IPS DF 6.9 (cell line): ENCODE data around the gene DHX40.
"Not testable (repeated sequence)": the region's sequence is repeated elsewhere in the genome, so short reads cannot be mapped to it uniquely, and the experiment has no call there.

Experiments used
- DNase-seq: peaks from one replicate; pipeline ENCODE4 v3.0.0-alpha.2; 2013; ENCODE audit warnings: low read depth, low spot score
- H3K27ac ChIP-seq: one replicate; pipeline ENCODE4 v1.5.1; 2013; ENCODE audit warnings: low read length, control low read depth
- H3K27me3 ChIP-seq: 2 replicates; pipeline ENCODE4 v1.6.1; 2013; ENCODE audit warnings: mild to moderate bottlenecking, low read length; ENCODE audit not compliant: control insufficient read depth, insufficient read depth
- H3K36me3 ChIP-seq: 2 replicates; pipeline ENCODE4 v1.6.1; 2013; ENCODE audit warnings: low read length; ENCODE audit not compliant: control insufficient read depth, insufficient read depth
- H3K4me1 ChIP-seq: 2 replicates; pipeline ENCODE4 v1.6.1; 2013; ENCODE audit warnings: low read length; ENCODE audit not compliant: control insufficient read depth, insufficient read depth
- H3K4me3 ChIP-seq: 2 replicates; pipeline ENCODE4 v1.5.1; 2013; ENCODE audit warnings: mild to moderate bottlenecking, low read length
- H3K9me3 ChIP-seq: 2 replicates; pipeline ENCODE4 v1.6.1; 2013; ENCODE audit warnings: low read length, inconsistent platforms; ENCODE audit not compliant: control insufficient read depth, insufficient read depth
- WGBS: extraction: QIAGEN DNeasy Blood & Tissue Kit; methylation state at CpG from one replicate; pipeline ENCODE4 v1.1.7; 2013; ENCODE audit warnings: mixed read lengths, missing lambda C conversion rate; ENCODE audit not compliant: insufficient read length, insufficient coverage; 5-methylcytosine and 5-hydroxymethylcytosine counted together

The DHX40 gene

DNA sequence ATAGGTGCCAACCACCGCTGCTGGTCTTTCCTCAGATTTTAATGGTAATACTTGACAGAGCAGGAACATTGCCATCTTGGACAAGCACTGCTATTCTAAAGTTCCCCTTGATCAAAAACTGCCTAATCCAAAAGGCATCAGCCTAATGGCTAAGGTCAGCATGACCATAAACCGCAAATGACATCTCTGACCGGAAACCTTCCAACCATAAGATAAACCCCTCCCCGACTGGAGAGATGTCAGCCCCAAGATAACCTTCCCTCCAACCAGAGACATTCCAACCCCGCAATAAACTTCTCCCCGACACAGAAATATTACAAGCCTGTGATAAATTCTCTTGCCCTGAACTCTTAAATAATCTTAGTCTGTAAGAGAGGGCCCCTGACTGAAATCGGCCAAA lies 7.4 kb upstream of the DHX40 start:
- no peaks in the 10 kb centered on the region for H3K36me3 ChIP-seq

DNA sequence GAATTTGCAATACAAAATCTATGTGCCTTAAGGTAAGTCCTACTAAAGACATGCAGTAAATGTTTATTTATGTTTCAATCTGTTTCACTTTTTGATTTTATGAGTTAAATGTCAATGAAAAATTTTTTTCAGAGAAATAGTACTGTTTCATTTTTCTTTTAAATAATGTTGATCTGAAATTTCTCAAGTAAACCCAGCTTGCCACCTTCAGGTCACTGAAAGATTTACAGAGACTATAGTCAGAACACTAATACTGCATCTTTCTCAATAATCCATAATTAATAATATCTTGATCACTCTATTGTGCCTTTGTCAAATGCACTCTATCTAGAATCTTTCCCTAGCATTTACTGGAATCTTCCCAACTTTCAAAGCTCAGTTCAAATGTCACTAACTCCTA lies 6.5 kb upstream of the DHX40 start:
- DNase-seq = no peak
- Histone ChIP-seq H3K27me3 (no peaks in the 10 kb centered on the region), H3K36me3 (no peaks in the 10 kb centered on the region), H3K4me1 (no peaks in the 10 kb centered on the region), H3K9me3 (no peaks in the 10 kb centered on the region), H3K27ac (no peak overlapping the region), H3K4me3 (no peak overlapping the region)

More for the DNA sequence above, 7.4 kb upstream of the DHX40 start:
- Histone ChIP-seq H3K4me3 (no peak overlapping the region), H3K9me3 (no peaks in the 10 kb centered on the region), H3K27ac (no peak overlapping the region), H3K27me3 (no peaks in the 10 kb centered on the region), H3K4me1 (no peaks in the 10 kb centered on the region)
- no peak for DNase-seq
- no CpG with 5 or more reads among the region's 7 CpGs for WGBS

DNA sequence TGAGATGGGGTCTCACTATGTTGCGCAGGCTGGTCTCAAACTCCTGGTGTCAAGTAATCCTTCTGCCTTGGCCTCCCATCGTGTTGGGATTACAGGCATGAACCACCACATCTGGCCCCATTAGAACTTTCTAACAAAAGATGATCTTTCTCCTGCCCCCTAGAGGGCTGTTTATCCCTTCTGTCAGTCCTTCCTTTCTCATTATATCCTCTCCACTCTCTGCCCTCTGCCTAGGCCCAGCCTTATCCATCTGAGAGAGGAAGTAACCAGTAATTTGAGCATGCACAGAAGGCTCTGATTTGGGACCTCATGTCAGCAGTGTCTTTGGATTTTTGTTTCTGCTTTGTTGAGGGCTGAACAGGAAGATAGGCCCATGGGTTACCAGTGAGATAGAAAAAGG lies 4.4 kb upstream of the DHX40 start:
- Histone ChIP-seq H3K4me1 (no peaks in the 10 kb centered on the region), H3K27ac (no peak overlapping the region), H3K27me3 (peaks cover 7% of the 10 kb centered on the region; the same call in 1 of the 2 replicates), H3K9me3 (peaks cover 1% of the 10 kb centered on the region; the same call in 1 of the 2 replicates), H3K4me3 (no peak overlapping the region), H3K36me3 (no peaks in the 10 kb centered on the region)
- DNase-seq = peak; percentile 22
- no CpG with 5 or more reads among the region's 2 CpGs for WGBS

DNA sequence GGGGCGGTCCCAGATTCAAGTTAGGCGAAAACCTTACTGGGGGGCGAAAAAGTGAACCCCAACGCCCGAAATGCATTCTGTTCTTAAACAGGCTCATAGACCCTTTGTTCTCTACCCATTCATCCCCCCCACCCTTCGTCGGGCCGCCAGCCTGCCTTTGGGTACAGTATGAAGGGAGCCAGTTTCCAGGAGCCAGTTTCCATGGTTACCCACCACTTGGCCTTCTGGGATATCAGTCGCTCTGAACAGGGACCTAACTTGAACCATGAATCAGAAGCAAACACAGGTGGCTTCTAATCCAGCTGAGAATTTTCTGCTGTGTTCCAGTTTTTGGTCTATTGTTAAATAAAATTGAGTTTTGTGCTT lies 532 bp downstream of the DHX40 start:
- H3K4me1 ChIP-seq = no peaks in the 10 kb centered on the region
- DNase-seq = peak; percentile 45
- WGBS = no CpG with 5 or more reads among the region's 9 CpGs
- peaks cover 1% of the 10 kb centered on the region; the same call in 1 of the 2 replicates for H3K9me3 ChIP-seq
- H3K36me3 ChIP-seq = peaks cover 4% of the 10 kb centered on the region; the same call in 1 of the 2 replicates
- H3K27me3 ChIP-seq = peaks cover 7% of the 10 kb centered on the region; the same call in 1 of the 2 replicates
- peak overlapping the region; percentile 59; the same call in 1 of the 2 replicates for H3K4me3 ChIP-seq
- no peak overlapping the region for H3K27ac ChIP-seq

DNA sequence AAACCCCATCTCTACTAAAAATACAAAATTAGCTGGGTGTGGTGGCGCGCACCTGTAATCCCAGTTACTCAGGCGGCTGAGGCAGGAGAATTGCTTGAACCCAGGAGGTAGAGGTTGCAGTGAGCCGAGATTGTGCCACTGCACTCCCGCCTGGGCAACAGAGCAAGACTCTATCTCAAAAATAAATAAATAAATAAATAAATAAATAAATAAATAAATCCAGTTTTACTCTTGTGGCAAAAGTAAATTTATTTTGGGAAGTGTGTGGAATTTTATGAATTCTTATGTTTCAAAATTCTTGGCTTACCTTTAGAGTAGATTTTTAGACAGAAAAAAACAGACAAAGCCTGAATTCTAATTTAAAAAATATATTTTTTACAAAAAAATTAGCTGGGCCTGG lies 3.7 kb downstream of the DHX40 start:
- H3K36me3 ChIP-seq, H3K4me3 ChIP-seq, H3K9me3 ChIP-seq, H3K27ac ChIP-seq, H3K4me1 ChIP-seq, H3K27me3 ChIP-seq, DNase-seq: not testable (repeated sequence)
- no CpG with 5 or more reads among the region's 5 CpGs for WGBS

DNA sequence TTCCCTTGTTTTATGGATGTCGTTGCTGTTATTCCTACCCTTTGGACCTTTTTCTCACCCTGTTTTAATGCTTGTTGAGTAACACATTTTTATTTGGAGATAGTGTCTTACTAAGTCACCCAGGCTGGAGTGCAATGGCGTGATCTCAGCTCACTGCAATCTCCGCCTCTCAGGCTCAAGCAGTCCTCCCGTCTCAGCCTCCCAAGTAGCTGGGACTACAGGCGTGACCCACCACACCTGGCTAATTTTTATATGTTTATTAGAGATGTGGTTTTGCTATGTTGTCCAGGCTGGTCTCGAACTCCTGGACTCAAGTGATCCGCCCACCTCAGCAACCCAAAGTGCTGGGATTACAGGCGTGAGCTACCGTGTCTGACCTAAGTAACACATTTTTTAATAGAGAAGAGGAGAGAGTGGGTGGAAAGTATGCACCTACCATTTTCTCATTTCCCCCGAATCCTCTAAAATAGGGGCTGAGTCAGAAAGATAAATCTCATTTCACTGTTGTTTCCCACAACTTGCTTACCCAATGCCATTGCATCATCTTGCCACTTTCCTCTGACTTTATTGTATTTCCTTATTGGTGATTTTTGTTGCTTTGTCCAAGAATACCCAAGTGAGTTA lies 7.0 kb downstream of the DHX40 start:
- peaks cover 4% of the 10 kb centered on the region; the same call in 1 of the 2 replicates for H3K36me3 ChIP-seq
- no CpG with 5 or more reads among the region's 10 CpGs for WGBS
- H3K4me1 ChIP-seq = no peaks in the 10 kb centered on the region
- no peaks in the 10 kb centered on the region for H3K9me3 ChIP-seq
- no peaks in the 10 kb centered on the region for H3K27me3 ChIP-seq
- DNase-seq = no peak
- H3K27ac ChIP-seq = no peak overlapping the region
- no peak overlapping the region for H3K4me3 ChIP-seq

DNA sequence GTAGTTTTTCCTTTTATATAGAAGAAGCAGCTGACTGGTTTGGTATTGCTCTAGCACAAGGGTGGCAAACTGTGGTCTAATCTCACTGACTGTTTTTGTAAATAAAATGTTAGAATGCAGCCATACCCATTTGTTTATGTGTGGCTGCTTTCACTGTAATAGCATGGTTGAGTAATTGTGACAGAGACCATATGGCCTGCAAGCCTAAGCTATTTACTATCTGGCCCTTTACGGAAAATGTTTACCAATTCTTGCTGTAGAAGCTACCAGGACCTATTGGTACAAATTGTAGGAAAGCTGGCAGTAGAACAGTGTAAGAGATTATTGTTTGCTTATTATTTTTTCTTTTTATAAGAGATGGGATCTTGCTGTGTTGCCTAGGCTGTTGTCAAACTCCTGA lies 18.8 kb downstream of the DHX40 start:
- not testable (repeated sequence) for DNase-seq

DNA sequence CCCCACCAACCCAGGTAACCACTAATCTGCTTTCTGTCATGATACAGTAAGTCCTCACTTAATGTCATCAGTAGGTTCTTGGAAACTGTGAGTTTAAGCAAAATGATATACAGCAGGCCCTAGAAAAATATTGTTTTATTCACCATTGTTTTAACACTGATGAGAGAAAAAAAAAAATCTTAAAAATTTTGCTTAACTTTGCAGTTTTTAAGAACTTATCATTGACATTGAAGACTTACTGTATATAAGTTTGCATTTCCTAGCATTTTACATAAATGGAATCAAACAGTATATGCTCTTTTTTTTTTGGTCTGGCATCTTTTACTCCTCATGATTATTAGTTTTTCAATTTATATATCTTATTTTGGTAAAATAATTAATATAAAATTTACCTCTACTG lies 34.8 kb downstream of the DHX40 start:
- Histone ChIP-seq H3K27ac (no peak overlapping the region), H3K36me3 (peaks cover 4% of the 10 kb centered on the region)
- no peak for DNase-seq

More for the DNA sequence above, 18.8 kb downstream of the DHX40 start:
- not testable (repeated sequence) for H3K9me3 ChIP-seq, H3K4me3 ChIP-seq, H3K27ac ChIP-seq, H3K4me1 ChIP-seq, H3K36me3 ChIP-seq, H3K27me3 ChIP-seq
- no CpG with 5 or more reads among the region's 1 CpG for WGBS

DNA sequence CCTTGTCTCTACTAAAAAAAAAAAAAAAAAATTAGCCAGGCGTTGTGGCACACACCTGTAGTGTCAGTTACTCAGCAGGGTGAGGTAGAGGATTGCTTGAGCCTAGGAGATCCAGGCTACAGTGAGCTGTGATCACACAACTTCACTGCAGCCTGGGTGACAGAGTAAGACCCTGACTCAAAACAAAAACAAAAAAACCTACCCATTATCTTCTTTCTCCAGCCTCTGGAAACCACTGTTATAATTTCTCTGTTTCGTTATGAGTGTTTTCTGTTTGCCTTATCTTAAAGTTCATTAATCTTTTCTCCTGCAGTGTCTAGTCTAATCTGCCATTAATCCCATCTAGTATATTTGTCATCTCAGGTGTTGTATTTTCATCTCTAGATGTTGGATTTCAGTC lies 35.7 kb downstream of the DHX40 start:
- WGBS = no CpG with 5 or more reads among the region's 2 CpGs
- Histone ChIP-seq H3K9me3 (no peaks in the 10 kb centered on the region), H3K4me1 (no peaks in the 10 kb centered on the region), H3K4me3 (no peak overlapping the region), H3K27ac (no peak overlapping the region), H3K27me3 (no peaks in the 10 kb centered on the region), H3K36me3 (peaks cover 6% of the 10 kb centered on the region)
- DNase-seq = no peak

More for the DNA sequence above, 34.8 kb downstream of the DHX40 start:
- Histone ChIP-seq H3K4me1 (no peaks in the 10 kb centered on the region), H3K4me3 (no peak overlapping the region), H3K27me3 (no peaks in the 10 kb centered on the region), H3K9me3 (no peaks in the 10 kb centered on the region)

DNA sequence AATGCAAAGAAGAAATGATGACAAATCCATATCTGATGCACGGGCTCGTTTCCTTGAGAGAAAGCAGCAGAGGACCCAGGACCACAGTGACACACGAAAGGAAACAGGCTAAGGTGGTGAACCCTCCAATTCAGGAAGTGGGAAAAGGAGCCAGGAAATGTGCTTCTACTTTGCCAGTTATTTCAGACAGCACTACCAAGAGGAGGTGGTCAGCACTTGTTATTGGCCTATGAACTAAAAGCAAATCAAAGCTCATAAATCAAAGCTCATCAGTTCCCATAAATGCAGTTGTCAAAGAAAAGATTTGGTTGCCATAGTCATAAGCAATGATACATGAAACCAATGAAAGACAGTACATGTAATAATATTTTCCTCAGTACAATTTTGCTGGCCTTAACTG lies 41.7 kb downstream of the DHX40 start:
- DNase-seq = no peak
- no peaks in the 10 kb centered on the region for H3K9me3 ChIP-seq
- WGBS = no CpG with 5 or more reads among the region's 3 CpGs
- no peaks in the 10 kb centered on the region for H3K27me3 ChIP-seq
- no peak overlapping the region for H3K27ac ChIP-seq
- no peak overlapping the region for H3K4me3 ChIP-seq
- no peaks in the 10 kb centered on the region for H3K4me1 ChIP-seq
- H3K36me3 ChIP-seq = peaks cover 6% of the 10 kb centered on the region

DNA sequence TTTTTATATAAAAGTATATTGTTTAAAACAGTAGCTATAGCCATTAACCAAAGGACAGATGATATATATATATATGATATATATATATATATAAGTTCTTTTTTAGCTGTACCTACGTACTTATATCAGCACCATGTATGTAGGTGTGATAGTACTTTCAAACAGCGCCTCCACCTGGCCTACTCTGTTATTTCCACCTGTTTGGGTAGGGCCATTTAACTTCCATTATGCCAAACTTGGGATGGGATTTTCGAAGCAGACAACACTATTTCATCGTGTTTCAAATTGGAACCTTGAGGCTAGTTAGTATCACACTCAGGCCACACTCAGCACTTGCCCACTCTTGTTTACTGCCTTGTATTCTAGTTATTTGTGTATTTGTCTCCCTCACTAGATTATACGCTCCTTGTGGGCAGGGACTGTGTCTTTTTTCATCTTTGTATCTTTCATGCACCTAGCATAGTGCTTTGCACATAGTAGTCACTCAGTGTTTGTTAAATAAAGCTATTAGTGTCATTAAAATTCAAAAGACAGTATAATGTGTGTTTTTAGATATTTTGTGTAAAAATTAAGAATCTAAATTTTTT lies 42.5 kb downstream of the DHX40 start:
- Histone ChIP-seq H3K36me3 (peaks cover 3% of the 10 kb centered on the region; the same call in 1 of the 2 replicates), H3K4me3 (no peak overlapping the region), H3K27me3 (no peaks in the 10 kb centered on the region), H3K27ac (no peak overlapping the region), H3K9me3 (no peaks in the 10 kb centered on the region), H3K4me1 (no peaks in the 10 kb centered on the region)
- peak; percentile 27 for DNase-seq
- WGBS = no CpG with 5 or more reads among the region's 5 CpGs
